OCI-LY1 (cell line): ENCODE data around the gene CLDN20.

Experiments used
- H2AFZ ChIP-seq: fragments of 200-600 bp; sonication (generic), shearing (Covaris generic); 2 replicates; pipeline ENCODE4 v1.6.0; 2014; ENCODE audit warnings: antibody characterized with exemption, mild to moderate bottlenecking, low read length
- H3F3A ChIP-seq: fragments of 200-600 bp; sonication (generic), shearing (Covaris generic); 2 replicates; pipeline ENCODE4 v1.6.0; 2014; ENCODE audit warnings: mild to moderate bottlenecking, antibody characterized with exemption, low read length, moderate library complexity; ENCODE audit not compliant: insufficient read depth
- H3K27ac ChIP-seq: fragments of 200-600 bp; sonication (generic); 2 replicates; pipeline ENCODE4 v1.5.1; 2014; ENCODE audit warnings: low read length, mixed run types, mild to moderate bottlenecking, low read depth; ENCODE audit not compliant: poor library complexity, severe bottlenecking
- H3K27me3 ChIP-seq: fragments of 200-600 bp; sonication (generic); 2 replicates; pipeline ENCODE4 v1.6.0; 2014; ENCODE audit warnings: antibody characterized with exemption, mild to moderate bottlenecking, low read length, moderate library complexity; ENCODE audit not compliant: insufficient read depth
- H3K36me3 ChIP-seq: fragments of 200-600 bp; sonication (generic); 2 replicates; pipeline ENCODE4 v1.6.1; 2014; ENCODE audit warnings: mild to moderate bottlenecking, antibody characterized with exemption, low read length, moderate library complexity, mixed read lengths; ENCODE audit not compliant: insufficient read depth
- H3K4me1 ChIP-seq: fragments of 200-600 bp; sonication (generic); 2 replicates; pipeline ENCODE4 v1.5.1; 2014; ENCODE audit warnings: mild to moderate bottlenecking, low read length, moderate library complexity; ENCODE audit not compliant: insufficient read depth, severe bottlenecking
- H3K4me2 ChIP-seq: fragments of 200-600 bp; sonication (generic), shearing (Covaris generic); 2 replicates; pipeline ENCODE4 v1.6.1; 2014; ENCODE audit warnings: low read length
- H3K4me3 ChIP-seq: fragments of 200-600 bp; sonication (generic); 2 replicates; pipeline ENCODE4 v1.5.1; 2014; ENCODE audit warnings: low read length, low read depth, mild to moderate bottlenecking, mixed read lengths; ENCODE audit not compliant: poor library complexity, severe bottlenecking
- H3K79me2 ChIP-seq: fragments of 200-600 bp; shearing (Covaris generic); 2 replicates; pipeline ENCODE4 v1.6.1; 2016; ENCODE audit warnings: mixed run types, low read length, mixed read lengths; ENCODE audit not compliant: insufficient read depth
- H3K9ac ChIP-seq: fragments of 200-600 bp; sonication (generic), shearing (Covaris generic); 2 replicates; pipeline ENCODE4 v1.6.1; 2014; ENCODE audit warnings: mild to moderate bottlenecking, low read length, mixed read lengths
- H3K9me2 ChIP-seq: fragments of 200-600 bp; sonication (generic), shearing (Covaris generic); 2 replicates; pipeline ENCODE4 v1.6.1; 2014; ENCODE audit warnings: low read depth, mild to moderate bottlenecking, low read length, mixed read lengths
- H3K9me3 ChIP-seq: fragments of 200-600 bp; shearing (Covaris generic); 2 replicates; pipeline ENCODE4 v1.6.1; 2014; ENCODE audit warnings: low read length, mixed read lengths
- H4K20me1 ChIP-seq: fragments of 200-600 bp; sonication (generic), shearing (Covaris generic); 2 replicates; pipeline ENCODE4 v1.6.0; 2016; ENCODE audit warnings: mild to moderate bottlenecking, low read length; ENCODE audit not compliant: insufficient read depth
- CTCF ChIP-seq: fragments of 200-600 bp; sonication (generic), shearing (Covaris generic); IDR thresholded peaks from 2 replicates; pipeline ENCODE4 v1.5.1; 2017; ENCODE audit warnings: mild to moderate bottlenecking, antibody characterized with exemption, low read length, moderate library complexity, mixed read lengths
- EZH2 ChIP-seq: fragments of 200-600 bp; sonication (generic), shearing (Covaris generic); IDR thresholded peaks from 2 replicates; pipeline ENCODE4 v1.8.0; 2017; ENCODE audit warnings: borderline replicate concordance, mixed run types, mild to moderate bottlenecking, antibody characterized with exemption, low read length, moderate library complexity, mixed read lengths

CLDN20 gene

GRCh38 chr6:155269765-155270164 is 6.0 kb downstream of the CLDN20 start:
- H3K36me3 ChIP-seq = peaks cover 45% of the 10 kb centered on the region
- H3K4me2 ChIP-seq = no peak overlapping the region
- no peaks in the 10 kb centered on the region for H3F3A ChIP-seq
- H3K27me3 ChIP-seq = no peaks in the 10 kb centered on the region
- no peaks in the 10 kb centered on the region for H3K4me1 ChIP-seq
- H3K79me2 ChIP-seq = no peaks in the 10 kb centered on the region
- no peak overlapping the region for H3K27ac ChIP-seq
- H2AFZ ChIP-seq = no peak overlapping the region
- no peak overlapping the region for H3K4me3 ChIP-seq
- H3K9me3 ChIP-seq = no peaks in the 10 kb centered on the region
- H3K9me2 ChIP-seq = no peaks in the 10 kb centered on the region
- H3K9ac ChIP-seq = no peak overlapping the region
- no peaks in the 10 kb centered on the region for H4K20me1 ChIP-seq
- no peak for TF ChIP-seq EZH2
- TF ChIP-seq CTCF = no peak

- TF ChIP-seq EZH2 = no peak
- TF ChIP-seq CTCF = no peak
- H3F3A ChIP-seq = no peaks in the 10 kb centered on the region
- no peak overlapping the region for H3K4me3 ChIP-seq
- H3K4me2 ChIP-seq = no peak overlapping the region
- H4K20me1 ChIP-seq = no peaks in the 10 kb centered on the region
- H2AFZ ChIP-seq = no peak overlapping the region
- H3K9me2 ChIP-seq = no peaks in the 10 kb centered on the region
- peaks cover 46% of the 10 kb centered on the region for H3K36me3 ChIP-seq
- no peaks in the 10 kb centered on the region for H3K4me1 ChIP-seq
- no peaks in the 10 kb centered on the region for H3K27me3 ChIP-seq
- no peaks in the 10 kb centered on the region for H3K79me2 ChIP-seq
- H3K9ac ChIP-seq = no peak overlapping the region
- no peak overlapping the region for H3K27ac ChIP-seq
- no peaks in the 10 kb centered on the region for H3K9me3 ChIP-seq
Observed at GRCh38 chr6:155270561-155271091, 6.8 kb downstream of the CLDN20 start.

DNA sequence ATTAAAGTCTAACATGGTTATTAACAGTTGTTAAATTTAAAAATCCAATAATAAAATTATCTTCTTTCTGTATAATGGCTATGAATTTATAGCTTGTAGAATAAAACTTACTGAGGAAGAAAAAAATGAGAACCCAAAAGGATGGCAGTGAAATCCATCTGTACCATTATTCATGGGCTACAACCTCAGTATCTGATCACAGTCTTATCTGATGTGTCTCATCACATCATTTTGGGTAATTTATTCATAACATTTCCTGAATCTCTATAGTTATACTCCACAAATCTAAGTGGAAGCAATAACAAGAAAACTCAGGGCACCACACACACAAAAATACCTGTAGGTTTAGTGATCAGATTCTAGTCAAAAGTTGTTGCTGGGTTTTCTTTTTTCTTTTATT is 7.3 kb downstream of the CLDN20 start:
- no peak overlapping the region for H3K27ac ChIP-seq
- H3K27me3 ChIP-seq = no peaks in the 10 kb centered on the region
- no peaks in the 10 kb centered on the region for H3K9me2 ChIP-seq
- H3K79me2 ChIP-seq = no peaks in the 10 kb centered on the region
- no peaks in the 10 kb centered on the region for H4K20me1 ChIP-seq
- no peaks in the 10 kb centered on the region for H3F3A ChIP-seq
- H3K9ac ChIP-seq = no peak overlapping the region
- no peak overlapping the region for H2AFZ ChIP-seq
- no peak overlapping the region for H3K4me2 ChIP-seq
- no peaks in the 10 kb centered on the region for H3K4me1 ChIP-seq
- no peaks in the 10 kb centered on the region for H3K9me3 ChIP-seq
- no peak overlapping the region for H3K4me3 ChIP-seq
- TF ChIP-seq CTCF (no peak), EZH2 (no peak)
- H3K36me3 ChIP-seq = peaks cover 51% of the 10 kb centered on the region
